IPS-20b (cell line): Measurements from ENCODE around the gene CLIC3.
"Not testable (repeated sequence)": the region's sequence is repeated elsewhere in the genome, so short reads cannot be mapped to it uniquely, and the experiment has no call there.

Experiments
- H3K27ac ChIP-seq: one replicate; pipeline ENCODE4 v1.5.1; 2013; ENCODE audit warnings: low read length
- H3K27me3 ChIP-seq: 2 replicates; pipeline ENCODE4 v1.6.1; 2013; ENCODE audit warnings: mild to moderate bottlenecking, low read length, inconsistent platforms; ENCODE audit not compliant: insufficient read depth
- H3K36me3 ChIP-seq: 2 replicates; pipeline ENCODE4 v1.6.1; 2013; ENCODE audit warnings: low read depth, mild to moderate bottlenecking, inconsistent platforms, low read length, moderate library complexity; ENCODE audit not compliant: insufficient read depth
- H3K4me1 ChIP-seq: 2 replicates; pipeline ENCODE4 v1.6.1; 2013; ENCODE audit warnings: mild to moderate bottlenecking, control low read depth, inconsistent platforms, low read length, moderate library complexity; ENCODE audit not compliant: insufficient read depth
- H3K4me3 ChIP-seq: 2 replicates; pipeline ENCODE4 v1.5.1; 2013; ENCODE audit warnings: mild to moderate bottlenecking, low read length, inconsistent platforms
- H3K9ac ChIP-seq: 2 replicates; pipeline ENCODE4 v1.6.1; 2013; ENCODE audit warnings: low read depth, mild to moderate bottlenecking, inconsistent platforms, low read length, moderate library complexity
- H3K9me3 ChIP-seq: 2 replicates; pipeline ENCODE4 v1.6.1; 2013; ENCODE audit warnings: mild to moderate bottlenecking, low read depth, low read length, inconsistent platforms; ENCODE audit not compliant: insufficient read depth

CLIC3 gene

DNA sequence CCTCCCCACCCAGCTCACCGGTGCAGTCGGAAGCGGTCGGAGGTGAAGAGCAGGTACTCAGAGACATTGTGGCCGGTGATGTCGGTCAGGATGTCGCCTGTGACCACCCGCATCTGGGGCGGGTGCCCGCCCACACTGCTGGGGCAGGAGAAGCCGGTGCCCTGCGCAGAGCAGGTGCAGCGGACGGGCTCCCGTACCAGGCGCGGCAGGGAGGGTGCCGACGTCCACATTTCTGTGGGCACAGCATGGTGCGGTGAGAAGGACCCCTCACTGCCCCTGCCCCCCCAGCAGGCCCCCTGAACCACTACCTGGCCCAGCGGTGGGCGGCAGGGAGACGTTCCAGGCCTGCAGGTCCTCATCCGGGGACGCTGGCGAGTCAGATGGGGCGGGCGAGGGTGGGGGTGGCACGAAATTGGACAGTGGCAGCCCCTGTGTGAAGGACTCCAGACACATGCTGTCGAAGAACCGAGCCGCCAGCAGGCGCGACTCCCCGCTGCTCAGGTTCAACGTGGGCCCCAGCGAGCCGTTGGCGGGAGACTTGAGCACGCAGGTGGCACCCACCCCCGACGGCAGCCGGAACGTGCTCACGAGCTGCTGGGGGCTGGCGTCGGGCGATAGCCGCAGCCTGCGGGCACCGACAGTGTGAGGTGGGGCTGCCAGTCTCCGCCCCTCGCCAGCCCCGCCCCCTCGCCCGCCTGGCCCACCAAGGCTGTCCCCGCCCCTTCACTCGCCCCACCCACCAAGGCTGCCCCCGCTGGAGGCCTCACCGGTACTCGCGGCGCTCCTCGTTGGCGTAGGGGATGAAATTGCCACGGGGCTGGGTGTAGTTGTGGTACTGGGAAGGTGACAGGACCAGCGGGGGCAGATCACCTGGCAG is 16.6 kb upstream of the CLIC3 start:
- Histone ChIP-seq H3K9me3 (no peaks in the 10 kb centered on the region), H3K9ac (no peak overlapping the region), H3K27me3 (no peaks in the 10 kb centered on the region), H3K27ac (no peak overlapping the region), H3K4me3 (no peak overlapping the region), H3K4me1 (no peaks in the 10 kb centered on the region), H3K36me3 (no peaks in the 10 kb centered on the region)

DNA sequence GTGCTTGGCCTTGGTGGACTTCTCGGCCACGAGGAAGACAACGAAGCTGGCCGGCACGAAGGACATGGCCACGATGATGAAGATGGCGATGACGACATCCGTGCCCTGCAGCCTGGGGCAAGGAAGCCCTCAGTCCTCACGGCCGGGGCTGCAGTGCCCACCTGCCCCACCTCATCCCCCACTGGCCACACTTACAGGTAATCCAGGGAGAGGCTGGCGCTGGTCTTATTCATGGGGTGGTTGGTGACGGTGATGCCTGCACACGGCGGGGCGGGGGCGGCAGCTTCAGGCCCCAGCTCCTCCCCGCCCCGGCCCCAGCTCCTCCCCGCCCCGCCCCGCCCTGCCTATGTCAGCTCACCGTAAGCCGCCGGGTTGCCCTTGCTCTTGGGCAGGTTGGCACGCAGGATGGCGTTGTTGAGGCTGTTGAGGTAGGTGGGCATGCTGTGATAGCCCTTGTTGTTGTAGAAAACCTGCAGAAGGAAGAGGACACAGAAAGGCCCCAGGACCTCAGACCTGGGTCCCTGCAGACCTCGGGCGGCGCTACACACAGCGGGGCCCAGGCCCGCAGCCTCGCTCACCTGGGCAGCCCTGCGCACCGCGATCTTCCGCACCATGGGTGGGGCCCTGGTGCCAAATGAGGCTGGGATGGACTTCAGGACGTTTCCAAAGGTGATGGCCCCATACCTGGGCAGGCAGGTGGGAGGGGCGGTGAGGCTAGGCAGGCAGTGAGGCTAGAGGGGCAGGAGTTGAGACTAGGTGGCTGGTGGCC is 15.7 kb upstream of the CLIC3 start:
- Histone ChIP-seq H3K4me3 (no peak overlapping the region), H3K27me3 (no peaks in the 10 kb centered on the region), H3K36me3 (no peaks in the 10 kb centered on the region), H3K27ac (no peak overlapping the region), H3K4me1 (no peaks in the 10 kb centered on the region), H3K9ac (no peak overlapping the region), H3K9me3 (no peaks in the 10 kb centered on the region)

GRCh38 chr9:137011156-137011555 is 14.8 kb upstream of the CLIC3 start:
- no peaks in the 10 kb centered on the region for H3K4me1 ChIP-seq
- H3K27ac ChIP-seq, result no peak overlapping the region

DNA sequence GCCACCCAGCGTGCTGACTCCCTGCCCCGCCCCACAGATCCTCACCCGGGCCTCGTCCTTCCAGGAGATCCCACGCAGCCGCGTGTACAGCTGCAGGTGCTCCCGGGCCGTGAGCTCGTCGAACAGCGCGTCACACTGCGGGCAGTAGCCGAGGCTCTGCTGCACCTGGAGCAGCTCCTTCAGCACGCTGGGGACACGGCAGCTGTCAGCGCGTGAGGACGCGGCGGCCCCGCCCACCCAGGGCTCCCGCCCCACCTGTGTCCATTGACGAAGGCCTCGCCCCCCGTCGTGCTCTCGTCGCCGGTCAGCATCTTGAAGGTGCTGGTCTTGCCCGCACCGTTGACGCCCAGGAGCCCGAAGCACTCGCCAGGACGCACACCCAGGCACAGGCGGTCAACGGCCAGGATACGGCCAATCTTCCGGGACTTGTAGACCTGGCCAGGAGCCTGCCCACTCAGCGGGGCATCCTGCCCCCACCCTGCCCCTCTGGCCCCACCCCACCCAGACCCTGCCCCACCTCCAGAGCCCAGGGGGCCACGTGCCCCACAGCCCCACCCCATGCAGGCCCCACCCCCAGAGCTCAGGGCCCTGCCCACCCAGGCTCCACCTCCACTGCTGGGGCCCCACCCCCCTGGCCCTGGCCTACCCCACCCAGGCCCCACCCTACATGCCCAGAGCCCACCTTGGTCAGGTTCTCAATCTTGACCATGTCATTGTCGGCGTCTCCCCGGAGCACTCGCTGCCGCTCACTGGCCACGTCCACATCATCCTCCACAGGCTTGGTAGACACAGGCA is 13.8 kb upstream of the CLIC3 start:
- Histone ChIP-seq H3K27me3 (no peaks in the 10 kb centered on the region), H3K9ac (no peak overlapping the region), H3K4me1 (no peaks in the 10 kb centered on the region), H3K27ac (no peak overlapping the region), H3K36me3 (no peaks in the 10 kb centered on the region), H3K9me3 (no peaks in the 10 kb centered on the region), H3K4me3 (no peak overlapping the region)

More at GRCh38 chr9:137011156-137011555, 14.8 kb upstream of the CLIC3 start:
- Histone ChIP-seq H3K27me3 (no peaks in the 10 kb centered on the region), H3K9ac (no peak overlapping the region), H3K4me3 (no peak overlapping the region), H3K36me3 (no peaks in the 10 kb centered on the region), H3K9me3 (no peaks in the 10 kb centered on the region)

GRCh38 chr9:137009217-137009616 is 12.8 kb upstream of the CLIC3 start:
- Histone ChIP-seq H3K4me1 (no peaks in the 10 kb centered on the region), H3K9me3 (no peaks in the 10 kb centered on the region), H3K36me3 (no peaks in the 10 kb centered on the region), H3K4me3 (no peak overlapping the region), H3K9ac (no peak overlapping the region), H3K27me3 (no peaks in the 10 kb centered on the region), H3K27ac (no peak overlapping the region)

- no peaks in the 10 kb centered on the region for H3K4me1 ChIP-seq
- no peak overlapping the region for H3K9ac ChIP-seq
- H3K36me3 ChIP-seq, result no peaks in the 10 kb centered on the region
- H3K27me3 ChIP-seq, result no peaks in the 10 kb centered on the region
- H3K4me3 ChIP-seq, result no peak overlapping the region
- H3K9me3 ChIP-seq, result no peaks in the 10 kb centered on the region
- H3K27ac ChIP-seq, result no peak overlapping the region
Measured at GRCh38 chr9:137008312-137008711, 11.9 kb upstream of the CLIC3 start.

DNA sequence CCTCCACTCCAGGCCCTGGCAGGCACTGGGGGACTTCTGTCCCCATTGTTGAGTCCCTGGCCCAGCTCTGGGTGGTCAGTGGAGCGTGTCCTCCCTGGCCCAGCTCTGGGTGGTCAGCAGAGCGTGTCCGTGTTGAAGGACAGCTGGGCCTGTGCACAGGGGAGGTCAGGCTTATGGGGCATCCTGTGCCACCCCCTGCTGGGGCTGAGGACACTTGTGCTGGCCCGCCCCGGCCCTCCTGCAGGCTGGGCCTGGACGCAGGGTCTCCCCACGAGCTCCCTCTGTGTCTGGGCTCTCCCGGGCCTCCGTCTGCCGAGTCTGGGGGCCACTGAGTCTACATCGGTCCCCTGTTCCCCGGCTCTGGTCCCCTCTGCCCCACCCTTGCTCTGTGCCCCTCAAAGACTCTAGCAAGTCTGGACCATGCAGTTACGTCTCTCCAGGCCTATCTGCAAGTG is 11.5 kb upstream of the CLIC3 start:
- H3K27me3 ChIP-seq, result no peaks in the 10 kb centered on the region
- H3K4me1 ChIP-seq, result no peaks in the 10 kb centered on the region
- no peaks in the 10 kb centered on the region for H3K9me3 ChIP-seq
- no peaks in the 10 kb centered on the region for H3K36me3 ChIP-seq
- no peak overlapping the region for H3K9ac ChIP-seq
- H3K4me3 ChIP-seq, result no peak overlapping the region
- H3K27ac ChIP-seq, result no peak overlapping the region

DNA sequence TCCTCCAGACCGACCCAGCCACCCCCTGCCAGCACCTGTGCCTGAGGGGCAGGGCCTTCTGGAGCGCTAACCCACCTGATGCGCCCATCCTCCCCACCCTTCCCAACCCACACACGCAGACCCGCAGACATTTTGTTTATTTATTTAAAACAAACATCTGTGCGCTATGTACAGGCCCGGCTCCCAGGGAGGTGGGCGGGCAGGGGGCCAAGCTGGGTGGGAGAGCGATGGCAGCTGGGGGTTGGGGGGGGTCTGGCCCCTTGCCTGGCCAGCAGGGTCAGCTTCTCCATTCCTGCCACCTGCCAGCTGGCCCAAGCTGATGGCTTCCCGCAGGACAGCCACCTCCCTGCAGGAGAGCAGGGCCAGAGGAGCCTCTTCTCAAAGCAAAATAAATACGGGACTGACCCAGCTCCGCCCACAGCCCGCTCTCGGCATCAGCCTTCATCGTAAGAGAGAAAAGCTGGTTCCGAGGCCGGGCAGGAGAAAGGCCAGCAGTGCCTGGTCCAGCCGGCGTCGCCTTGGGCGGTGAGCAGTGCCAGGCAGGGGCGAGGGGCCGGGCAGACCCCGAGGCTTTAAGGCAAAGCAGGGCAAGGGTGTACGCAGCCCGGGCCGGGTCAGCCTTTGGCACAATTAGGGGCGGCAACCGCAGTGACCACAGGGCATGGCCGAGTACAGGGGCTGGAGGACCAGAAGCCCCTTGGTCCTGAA is 10.9 kb upstream of the CLIC3 start:
- Histone ChIP-seq H3K9me3 (no peaks in the 10 kb centered on the region), H3K27ac (no peak overlapping the region), H3K4me3 (no peak overlapping the region), H3K9ac (no peak overlapping the region), H3K27me3 (no peaks in the 10 kb centered on the region), H3K4me1 (no peaks in the 10 kb centered on the region), H3K36me3 (no peaks in the 10 kb centered on the region)

GRCh38 chr9:137006116-137007003 is 10.0 kb upstream of the CLIC3 start:
- H3K27ac ChIP-seq, result no peak overlapping the region
- H3K36me3 ChIP-seq, result no peaks in the 10 kb centered on the region
- no peaks in the 10 kb centered on the region for H3K9me3 ChIP-seq
- no peaks in the 10 kb centered on the region for H3K4me1 ChIP-seq
- H3K27me3 ChIP-seq, result no peaks in the 10 kb centered on the region
- H3K9ac ChIP-seq, result no peak overlapping the region
- H3K4me3 ChIP-seq, result no peak overlapping the region

DNA sequence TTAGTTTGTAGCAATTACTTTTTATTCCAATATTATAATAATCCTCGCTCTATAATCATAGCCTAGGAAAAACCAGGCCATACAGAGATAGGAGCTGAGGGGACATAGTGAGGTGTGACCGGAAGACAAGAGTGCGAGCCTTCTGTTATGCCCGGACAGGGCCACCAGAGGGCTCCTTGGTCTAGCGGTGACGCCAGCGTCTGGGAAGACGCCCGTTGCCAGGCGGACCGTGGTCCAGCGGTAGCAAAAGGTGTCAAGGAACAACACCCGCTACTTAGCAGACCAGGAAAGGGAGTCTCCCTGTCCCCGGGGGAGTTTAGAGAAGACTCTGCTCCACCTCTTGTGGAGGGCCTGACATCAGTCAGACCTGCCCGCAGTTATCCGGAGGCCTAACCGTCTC is 7.9 kb upstream of the CLIC3 start:
- H3K36me3 ChIP-seq, H3K27ac ChIP-seq, H3K9me3 ChIP-seq, H3K4me3 ChIP-seq, H3K27me3 ChIP-seq, H3K9ac ChIP-seq, H3K4me1 ChIP-seq: not testable (repeated sequence)
